H9 (cell line): ENCODE measurements around the gene FBXO38. TPM values are rescaled to one million over a fixed set of nuclear protein-coding genes. Genes with fewer than 3 reads are reported as not detected.
A peak's percentile ranks its signal among the peaks of the same experiment; 100 is the strongest.

Experiments
- DNase-seq: peaks from one replicate; pipeline ENCODE4 v3.0.0-alpha.2; 2017
- H2AFZ ChIP-seq: one replicate; pipeline ENCODE4 v1.6.1; 2013; ENCODE audit warnings: mild to moderate bottlenecking, low read length, control low read depth, moderate library complexity
- H2AK5ac ChIP-seq: 2 replicates; pipeline ENCODE4 v1.6.1; 2013; ENCODE audit warnings: low read length, control low read depth, mixed read lengths; ENCODE audit not compliant: insufficient read length
- H2BK120ac ChIP-seq: one replicate; pipeline ENCODE4 v1.6.1; 2013; ENCODE audit warnings: low read depth, mild to moderate bottlenecking, low read length, control low read depth, inconsistent platforms; ENCODE audit not compliant: poor library complexity, severe bottlenecking
- H2BK12ac ChIP-seq: 2 replicates; pipeline ENCODE4 v1.6.1; 2013; ENCODE audit warnings: low read length, control low read depth, mixed read lengths, low read depth; ENCODE audit not compliant: insufficient read length
- H2BK15ac ChIP-seq: 2 replicates; pipeline ENCODE4 v1.6.1; 2013; ENCODE audit warnings: low read depth, low read length, control low read depth
- H2BK20ac ChIP-seq: one replicate; pipeline ENCODE4 v1.6.1; 2013; ENCODE audit warnings: low read depth, mild to moderate bottlenecking, low read length, control low read depth, inconsistent platforms; ENCODE audit not compliant: poor library complexity, severe bottlenecking
- H2BK5ac ChIP-seq: 2 replicates; pipeline ENCODE4 v1.6.1; 2013; ENCODE audit warnings: low read length, control low read depth, mixed read lengths; ENCODE audit not compliant: insufficient read length
- H3K14ac ChIP-seq: 2 replicates; pipeline ENCODE4 v1.6.1; 2013; ENCODE audit warnings: low read length, control low read depth; ENCODE audit not compliant: insufficient read depth
- H3K18ac ChIP-seq: 2 replicates; pipeline ENCODE4 v1.6.1; 2013; ENCODE audit warnings: low read depth, mild to moderate bottlenecking, mixed read lengths, low read length, control low read depth; ENCODE audit not compliant: insufficient read length
- H3K23ac ChIP-seq: 2 replicates; pipeline ENCODE4 v1.6.1; 2013; ENCODE audit warnings: low read length, control low read depth, mixed read lengths, low read depth; ENCODE audit not compliant: insufficient read length
- H3K23me2 ChIP-seq: 2 replicates; pipeline ENCODE4 v1.6.1; 2013; ENCODE audit warnings: low read depth, mild to moderate bottlenecking, mixed read lengths, low read length, control low read depth; ENCODE audit not compliant: insufficient read length, poor library complexity, severe bottlenecking
- H3K27ac ChIP-seq: 2 replicates; pipeline ENCODE4 v1.5.1; 2013; ENCODE audit warnings: low read length, control low read depth, mixed read lengths, low read depth; ENCODE audit not compliant: insufficient read length
- H3K27me3 ChIP-seq: 2 replicates; pipeline ENCODE4 v1.6.1; 2013; ENCODE audit warnings: low read length, control low read depth, inconsistent platforms; ENCODE audit not compliant: insufficient read depth
- H3K4ac ChIP-seq: 2 replicates; pipeline ENCODE4 v1.6.1; 2013; ENCODE audit warnings: low read depth, mild to moderate bottlenecking, control low read depth, inconsistent platforms, low read length, moderate library complexity
- H3K4me1 ChIP-seq: 2 replicates; pipeline ENCODE4 v1.6.1; 2013; ENCODE audit warnings: low read length, control low read depth, inconsistent platforms; ENCODE audit not compliant: insufficient read depth
- H3K4me2 ChIP-seq: 2 replicates; pipeline ENCODE4 v1.6.1; 2013; ENCODE audit warnings: low read length, control low read depth, mixed read lengths; ENCODE audit not compliant: insufficient read length, insufficient read depth
- H3K56ac ChIP-seq: 2 replicates; pipeline ENCODE4 v1.6.1; 2013; ENCODE audit warnings: low read depth, mild to moderate bottlenecking, mixed read lengths, low read length, control low read depth; ENCODE audit not compliant: insufficient read length
- H3K79me1 ChIP-seq: 2 replicates; pipeline ENCODE4 v1.6.1; 2013; ENCODE audit warnings: low read depth, mild to moderate bottlenecking, moderate library complexity, low read length, control low read depth, inconsistent platforms; ENCODE audit not compliant: insufficient read depth, poor library complexity, severe bottlenecking
- H3K79me2 ChIP-seq: 2 replicates; pipeline ENCODE4 v1.6.1; 2013; ENCODE audit warnings: low read length, control low read depth, inconsistent platforms; ENCODE audit not compliant: insufficient read depth
- H3K9ac ChIP-seq: 2 replicates; pipeline ENCODE4 v1.6.1; 2013; ENCODE audit warnings: low read length, control low read depth, mixed read lengths; ENCODE audit not compliant: insufficient read length; ENCODE audit errors: extremely low read depth
- H3K9me3 ChIP-seq: one replicate; pipeline ENCODE4 v1.6.1; 2013; ENCODE audit warnings: low read depth, low read length, inconsistent platforms; ENCODE audit not compliant: control insufficient read depth
- H3T11ph ChIP-seq: one replicate; pipeline ENCODE4 v1.6.1; 2013; ENCODE audit warnings: mild to moderate bottlenecking, low read length, control low read depth, inconsistent platforms
- H4K20me1 ChIP-seq: one replicate; pipeline ENCODE4 v1.6.1; 2013; ENCODE audit not compliant: control insufficient read depth, insufficient read length, insufficient read depth
- H4K5ac ChIP-seq: 2 replicates; pipeline ENCODE4 v1.6.1; 2013; ENCODE audit warnings: low read depth, mild to moderate bottlenecking, mixed read lengths, low read length, control low read depth; ENCODE audit not compliant: insufficient read length
- H4K8ac ChIP-seq: replicated peaks from 2 replicates; pipeline ENCODE4 v1.6.1; 2013; ENCODE audit warnings: low read length, control low read depth, mixed read lengths, low read depth; ENCODE audit not compliant: insufficient read length
- H4K91ac ChIP-seq: 2 replicates; pipeline ENCODE4 v1.6.1; 2013; ENCODE audit warnings: low read depth, mild to moderate bottlenecking, moderate library complexity, mixed read lengths, low read length, control low read depth; ENCODE audit not compliant: insufficient read length
- H3K27ac Mint-ChIP-seq, 3 experiments: 2 replicates in 2 of 3; 3 replicates in 1 of 3; pipeline ENCODE4 v1.8.0; 2020 to 2021; ENCODE audit warnings: mixed read lengths in 3 of 3, mild to moderate bottlenecking in 1 of 3, moderate library complexity in 1 of 3
- H3K27me3 Mint-ChIP-seq: 2 replicates; pipeline ENCODE4 v1.8.0; 2021; ENCODE audit warnings: low read depth, mild to moderate bottlenecking, moderate library complexity, mixed read lengths
- H3K36me3 Mint-ChIP-seq, 3 experiments: 2 replicates in 2 of 3; 3 replicates in 1 of 3; pipeline ENCODE4 v1.8.0; 2020 to 2021; ENCODE audit warnings: low read depth in 3 of 3, mixed read lengths in 3 of 3; ENCODE audit not compliant: insufficient read depth in 1 of 3
- H3K4me1 Mint-ChIP-seq, 2 experiments: 2 replicates each; pipeline ENCODE4 v1.8.0; 2020; ENCODE audit warnings: mixed read lengths in 2 of 2
- H3K4me3 Mint-ChIP-seq, 2 experiments: 2 replicates in 1 of 2; 3 replicates in 1 of 2; pipeline ENCODE4 v1.8.0; 2020 to 2021; ENCODE audit warnings: mild to moderate bottlenecking in 2 of 2, mixed read lengths in 2 of 2, moderate library complexity in 1 of 2
- H3K9me3 Mint-ChIP-seq, 2 experiments: 2 replicates in 1 of 2; 3 replicates in 1 of 2; pipeline ENCODE4 v1.8.0; 2020; ENCODE audit warnings: mild to moderate bottlenecking in 2 of 2, mixed read lengths in 2 of 2, moderate library complexity in 1 of 2
- WGBS: extraction: QIAGEN DNeasy Blood & Tissue Kit; methylation state at CpG from one replicate; pipeline ENCODE4 v1.1.7; 2013; ENCODE audit warnings: missing lambda C conversion rate, low lambda C conversion rate, mixed read lengths; ENCODE audit not compliant: insufficient read length; ENCODE audit errors: extremely low coverage; 5-methylcytosine and 5-hydroxymethylcytosine counted together
- total RNA-seq: library from RNA; stranded (reverse); gene quantifications from 2 replicates; pipeline ENCODE4 v1.2.1, GENCODE V29; 2021
- TF ChIP-seq, protein P1 (sequence below): fragments of 200-600 bp; sonication (generic); conservative IDR thresholded peaks from 3 replicates; pipeline ENCODE4 v1.8.0; 2021; ENCODE audit warnings: antibody characterized with exemption, mild to moderate bottlenecking

FBXO38 gene
- total RNA-seq, 1 experiment from 2014 or later = 34.6 TPM

- no peak overlapping the region for H3K9ac ChIP-seq
Measured at GRCh38 chr5:148343046-148343407, 40.7 kb upstream of the FBXO38 start.

More at GRCh38 chr5:148343046-148343407, 40.7 kb upstream of the FBXO38 start:
- no peaks in the 10 kb centered on the region for H3K27me3 Mint-ChIP-seq
- no peak overlapping the region for H3K4ac ChIP-seq
- no peak overlapping the region for H3K4me3 Mint-ChIP-seq
- no peaks in the 10 kb centered on the region for H3K27me3 ChIP-seq
- peak overlapping the region in 1 of 3 experiments; percentile 90; a peak in 1 of 7 replicates for H3K27ac Mint-ChIP-seq
- no peaks in the 10 kb centered on the region for H3K9me3 ChIP-seq
- H3K79me1 ChIP-seq = no peaks in the 10 kb centered on the region
- H3K4me1 ChIP-seq = no peaks in the 10 kb centered on the region
- H2AFZ ChIP-seq = no peak overlapping the region
- H3K79me2 ChIP-seq = no peaks in the 10 kb centered on the region
- H2AK5ac ChIP-seq = no peak overlapping the region
- H3K36me3 Mint-ChIP-seq = no peaks in the 10 kb centered on the region
- H3K23me2 ChIP-seq = no peaks in the 10 kb centered on the region
- no peak overlapping the region for H3K23ac ChIP-seq
- no peak overlapping the region for H3T11ph ChIP-seq
- TF ChIP-seq, protein P1, sequence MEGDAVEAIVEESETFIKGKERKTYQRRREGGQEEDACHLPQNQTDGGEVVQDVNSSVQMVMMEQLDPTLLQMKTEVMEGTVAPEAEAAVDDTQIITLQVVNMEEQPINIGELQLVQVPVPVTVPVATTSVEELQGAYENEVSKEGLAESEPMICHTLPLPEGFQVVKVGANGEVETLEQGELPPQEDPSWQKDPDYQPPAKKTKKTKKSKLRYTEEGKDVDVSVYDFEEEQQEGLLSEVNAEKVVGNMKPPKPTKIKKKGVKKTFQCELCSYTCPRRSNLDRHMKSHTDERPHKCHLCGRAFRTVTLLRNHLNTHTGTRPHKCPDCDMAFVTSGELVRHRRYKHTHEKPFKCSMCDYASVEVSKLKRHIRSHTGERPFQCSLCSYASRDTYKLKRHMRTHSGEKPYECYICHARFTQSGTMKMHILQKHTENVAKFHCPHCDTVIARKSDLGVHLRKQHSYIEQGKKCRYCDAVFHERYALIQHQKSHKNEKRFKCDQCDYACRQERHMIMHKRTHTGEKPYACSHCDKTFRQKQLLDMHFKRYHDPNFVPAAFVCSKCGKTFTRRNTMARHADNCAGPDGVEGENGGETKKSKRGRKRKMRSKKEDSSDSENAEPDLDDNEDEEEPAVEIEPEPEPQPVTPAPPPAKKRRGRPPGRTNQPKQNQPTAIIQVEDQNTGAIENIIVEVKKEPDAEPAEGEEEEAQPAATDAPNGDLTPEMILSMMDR = no peak
- 0 out of 4 replicates have a peak, but pooled peaks cover 0 to 6% of the 10 kb centered on the region in 2 experiments for H3K4me1 Mint-ChIP-seq
- WGBS = no CpG with 5 or more reads among the region's 2 CpGs
- DNase-seq = no peak
- no peak overlapping the region for H2BK15ac ChIP-seq
- H2BK20ac ChIP-seq = no peak overlapping the region
- H3K18ac ChIP-seq = no peak overlapping the region
- H3K4me2 ChIP-seq = no peak overlapping the region
- H4K91ac ChIP-seq = no peak overlapping the region
- H4K5ac ChIP-seq = no peak overlapping the region
- H2BK5ac ChIP-seq = no peak overlapping the region
- H4K20me1 ChIP-seq = no peaks in the 10 kb centered on the region
- no peak overlapping the region for H3K56ac ChIP-seq
- no peak overlapping the region for H2BK120ac ChIP-seq
- H2BK12ac ChIP-seq = no peak overlapping the region
- H4K8ac ChIP-seq = no peak overlapping the region
- H3K27ac ChIP-seq = no peak overlapping the region
- no peak overlapping the region for H3K14ac ChIP-seq
- no peaks in the 10 kb centered on the region for H3K9me3 Mint-ChIP-seq
